Measurements from ENCODE around the gene IL17REL.

IL17REL gene

DNA sequence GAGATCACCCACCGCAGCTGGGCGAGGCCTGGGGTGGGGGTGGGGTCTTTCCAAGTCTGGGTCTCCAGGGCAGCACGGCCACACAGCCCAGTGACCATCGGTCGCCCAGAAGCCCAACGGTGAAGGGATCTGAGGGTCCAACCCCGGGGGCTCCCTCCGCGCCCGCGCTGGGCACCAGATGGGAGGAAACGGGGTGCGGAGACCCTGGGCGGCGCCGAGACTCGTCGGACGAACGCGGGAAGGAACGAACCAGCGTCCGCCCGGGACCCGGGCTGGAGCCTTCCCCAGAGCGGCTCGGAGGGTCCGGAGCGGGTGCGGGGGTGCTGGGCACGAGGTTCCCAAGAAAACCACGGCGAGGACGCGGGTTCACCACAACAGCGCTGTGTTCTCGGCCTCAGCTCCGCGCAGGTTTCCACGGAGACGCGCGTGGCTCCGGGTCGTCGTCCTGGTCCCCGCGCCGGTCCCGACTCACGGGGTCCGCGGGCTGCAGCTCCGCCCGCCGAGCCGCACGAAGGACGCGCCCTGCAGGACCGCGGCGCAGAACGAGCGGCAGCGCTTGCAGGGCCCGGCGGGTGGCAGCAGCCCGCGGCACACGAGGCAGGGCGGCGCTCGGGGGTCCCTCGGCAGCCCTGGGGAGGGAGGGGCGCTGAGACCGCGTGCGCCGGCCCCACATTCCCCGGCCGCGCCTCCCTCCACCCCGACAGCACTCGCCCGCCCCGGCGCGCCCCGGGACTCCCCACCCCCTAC is 2.3 kb upstream of the IL17REL start:
- no peaks in the 10 kb centered on the region for H4K20me1 ChIP-seq (ENCODE audit: insufficient read depth)
- H3K4me1 ChIP-seq (ENCODE audit: low read depth, poor library complexity, severe bottlenecking) = no peaks in the 10 kb centered on the region
- H3K4me2 ChIP-seq = no peak overlapping the region
- no peak overlapping the region for H3K9ac ChIP-seq
- no peaks in the 10 kb centered on the region for H3K27me3 ChIP-seq (ENCODE audit: insufficient read depth, low read depth)
- H3K36me3 ChIP-seq (ENCODE audit: insufficient read depth) = no peaks in the 10 kb centered on the region
- TF ChIP-seq, protein P1, sequence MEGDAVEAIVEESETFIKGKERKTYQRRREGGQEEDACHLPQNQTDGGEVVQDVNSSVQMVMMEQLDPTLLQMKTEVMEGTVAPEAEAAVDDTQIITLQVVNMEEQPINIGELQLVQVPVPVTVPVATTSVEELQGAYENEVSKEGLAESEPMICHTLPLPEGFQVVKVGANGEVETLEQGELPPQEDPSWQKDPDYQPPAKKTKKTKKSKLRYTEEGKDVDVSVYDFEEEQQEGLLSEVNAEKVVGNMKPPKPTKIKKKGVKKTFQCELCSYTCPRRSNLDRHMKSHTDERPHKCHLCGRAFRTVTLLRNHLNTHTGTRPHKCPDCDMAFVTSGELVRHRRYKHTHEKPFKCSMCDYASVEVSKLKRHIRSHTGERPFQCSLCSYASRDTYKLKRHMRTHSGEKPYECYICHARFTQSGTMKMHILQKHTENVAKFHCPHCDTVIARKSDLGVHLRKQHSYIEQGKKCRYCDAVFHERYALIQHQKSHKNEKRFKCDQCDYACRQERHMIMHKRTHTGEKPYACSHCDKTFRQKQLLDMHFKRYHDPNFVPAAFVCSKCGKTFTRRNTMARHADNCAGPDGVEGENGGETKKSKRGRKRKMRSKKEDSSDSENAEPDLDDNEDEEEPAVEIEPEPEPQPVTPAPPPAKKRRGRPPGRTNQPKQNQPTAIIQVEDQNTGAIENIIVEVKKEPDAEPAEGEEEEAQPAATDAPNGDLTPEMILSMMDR (conservative IDR thresholded peaks at IDR 0.05; ENCODE audit: low read depth, low read length) = no peak
- H3K79me2 ChIP-seq (ENCODE audit: insufficient read depth, low read depth) = no peaks in the 10 kb centered on the region
- H3K4me3 ChIP-seq (IDR thresholded peaks at IDR 0.05; ENCODE audit: insufficient read depth, low read depth, low read length) = no peak overlapping the region
- H3K27ac ChIP-seq = no peak overlapping the region
- H2AFZ ChIP-seq (ENCODE audit: low read depth) = no peak overlapping the region

DNA sequence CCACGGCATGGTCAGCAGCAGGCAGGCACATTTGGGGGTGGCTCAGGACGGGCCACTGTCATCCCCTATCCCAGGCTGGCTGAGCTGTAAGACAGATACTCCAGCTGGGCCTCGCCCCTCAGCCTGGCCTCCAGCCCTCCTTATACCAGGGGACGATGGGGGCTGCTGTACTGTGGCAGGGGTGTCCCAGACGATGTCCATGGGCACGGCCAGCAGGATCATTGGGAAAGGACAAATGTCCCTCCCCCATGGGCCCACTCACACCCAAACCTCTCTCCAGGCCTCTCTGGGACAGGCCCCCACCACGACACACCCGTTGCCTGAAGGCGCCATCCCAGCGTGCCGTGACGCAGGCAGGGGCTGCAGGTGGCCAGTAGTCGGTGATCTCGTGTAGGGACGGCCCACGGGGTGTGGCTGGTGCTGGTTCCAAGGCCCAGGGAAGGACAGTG is 1.5 kb upstream of the IL17REL start:
- no peak overlapping the region for H3K4me2 ChIP-seq

DNA sequence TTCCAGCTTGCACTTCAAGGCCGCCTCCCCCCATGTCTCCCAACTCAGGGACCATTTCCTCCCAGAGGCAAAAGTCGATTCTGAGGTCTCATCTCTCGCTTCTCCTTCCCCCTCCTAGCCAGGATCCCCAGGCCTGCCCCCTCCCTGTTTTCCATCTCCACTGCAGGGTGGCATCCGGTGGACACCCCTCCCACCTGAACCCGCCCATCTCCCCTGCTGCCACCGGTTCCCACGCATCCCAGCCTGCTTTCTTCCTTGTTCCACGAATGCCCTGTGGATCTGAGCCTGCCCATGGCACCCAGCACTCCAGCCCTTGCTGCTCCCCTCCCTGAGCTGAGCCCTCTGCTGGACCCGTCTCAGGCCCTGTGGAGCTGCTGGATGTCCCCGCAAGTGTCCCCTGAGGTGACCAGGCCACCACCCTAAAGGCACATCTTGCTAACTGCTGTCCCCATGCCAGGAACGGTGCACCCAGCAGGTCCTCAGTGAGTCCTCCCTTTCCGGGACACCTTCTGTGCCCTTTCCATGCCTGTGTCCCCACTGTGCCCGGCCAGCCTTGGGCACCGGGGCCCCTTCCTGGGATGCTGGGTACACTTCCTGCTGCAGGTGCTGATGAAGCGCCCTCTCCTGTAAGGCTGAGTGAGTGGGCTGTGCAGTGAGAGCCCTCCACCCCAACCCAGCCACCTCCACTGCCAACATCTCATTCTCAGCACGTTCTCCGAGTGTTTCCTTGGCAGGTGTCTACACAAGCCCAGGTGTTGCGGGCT is 936 bp downstream of the IL17REL start:
- Histone ChIP-seq H3K36me3 (ENCODE audit: insufficient read depth) (no peaks in the 10 kb centered on the region), H3K27me3 (ENCODE audit: insufficient read depth, low read depth) (no peaks in the 10 kb centered on the region), H3K9ac (no peak overlapping the region), H3K4me1 (ENCODE audit: low read depth, poor library complexity, severe bottlenecking) (no peaks in the 10 kb centered on the region), H4K20me1 (ENCODE audit: insufficient read depth) (no peaks in the 10 kb centered on the region), H3K79me2 (ENCODE audit: insufficient read depth, low read depth) (no peaks in the 10 kb centered on the region), H2AFZ (ENCODE audit: low read depth) (no peak overlapping the region), H3K4me3 (IDR thresholded peaks at IDR 0.05; ENCODE audit: insufficient read depth, low read depth, low read length) (no peak overlapping the region), H3K27ac (no peak overlapping the region), H3K4me2 (no peak overlapping the region)
- TF ChIP-seq, protein P1 (conservative IDR thresholded peaks at IDR 0.05; ENCODE audit: low read depth, low read length) = no peak

More for the DNA sequence above, 1.5 kb upstream of the IL17REL start:
- Histone ChIP-seq H3K36me3 (ENCODE audit: insufficient read depth) (no peaks in the 10 kb centered on the region), H3K27ac (no peak overlapping the region), H3K27me3 (ENCODE audit: insufficient read depth, low read depth) (no peaks in the 10 kb centered on the region), H3K9ac (no peak overlapping the region), H3K4me3 (IDR thresholded peaks at IDR 0.05; ENCODE audit: insufficient read depth, low read depth, low read length) (no peak overlapping the region), H3K4me1 (ENCODE audit: low read depth, poor library complexity, severe bottlenecking) (no peaks in the 10 kb centered on the region), H4K20me1 (ENCODE audit: insufficient read depth) (no peaks in the 10 kb centered on the region), H3K79me2 (ENCODE audit: insufficient read depth, low read depth) (no peaks in the 10 kb centered on the region), H2AFZ (ENCODE audit: low read depth) (no peak overlapping the region)
- TF ChIP-seq, protein P1 (conservative IDR thresholded peaks at IDR 0.05; ENCODE audit: low read depth, low read length) = no peak

DNA sequence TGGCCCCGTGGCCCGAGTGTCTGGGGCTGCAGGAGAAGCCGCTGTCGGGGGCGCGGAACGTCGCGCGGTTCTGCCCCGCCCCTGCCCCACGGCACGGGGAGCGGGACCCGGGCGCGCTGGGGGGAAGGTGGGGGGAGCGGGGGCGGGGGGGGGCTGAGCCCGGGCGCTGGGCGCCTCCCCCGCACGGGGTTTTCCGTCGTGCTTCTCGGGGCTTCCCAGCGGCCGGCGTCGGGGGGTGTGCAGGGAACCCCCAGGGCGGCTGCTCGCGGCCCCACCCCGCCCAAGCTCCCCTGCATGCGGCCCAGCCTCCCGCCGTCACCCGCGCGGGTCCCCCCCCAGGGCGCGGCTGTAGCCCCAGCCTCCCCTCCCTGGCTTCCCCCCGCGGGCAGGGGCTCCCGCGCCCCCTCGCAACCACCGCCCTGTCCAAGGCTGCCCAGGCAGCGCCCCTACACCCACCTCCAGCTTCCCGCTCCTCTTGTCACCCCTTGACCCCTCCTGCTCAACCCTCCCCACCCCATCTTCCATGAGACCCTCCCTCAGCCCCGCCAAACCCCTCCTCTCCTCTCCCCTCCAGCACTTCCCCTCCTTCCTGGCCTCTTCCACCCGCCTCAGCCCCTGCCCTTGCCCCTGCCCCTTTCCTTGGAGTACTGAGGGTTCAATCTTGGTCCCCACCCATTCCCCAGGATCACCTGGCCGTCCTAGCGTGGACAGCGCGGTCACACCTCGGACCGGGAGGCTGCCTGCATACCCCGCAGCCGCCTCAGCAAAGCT is 1.7 kb downstream of the IL17REL start:
- no peaks in the 10 kb centered on the region for H3K36me3 ChIP-seq (ENCODE audit: insufficient read depth)
- no peak overlapping the region for H3K9ac ChIP-seq
- TF ChIP-seq, protein P1 (conservative IDR thresholded peaks at IDR 0.05; ENCODE audit: low read depth, low read length) = no peak
- no peaks in the 10 kb centered on the region for H4K20me1 ChIP-seq (ENCODE audit: insufficient read depth)
- no peaks in the 10 kb centered on the region for H3K4me1 ChIP-seq (ENCODE audit: low read depth, poor library complexity, severe bottlenecking)
- H3K4me2 ChIP-seq = no peak overlapping the region
- no peaks in the 10 kb centered on the region for H3K27me3 ChIP-seq (ENCODE audit: insufficient read depth, low read depth)
- H3K4me3 ChIP-seq (IDR thresholded peaks at IDR 0.05; ENCODE audit: insufficient read depth, low read depth, low read length) = no peak overlapping the region
- H2AFZ ChIP-seq (ENCODE audit: low read depth) = no peak overlapping the region
- no peaks in the 10 kb centered on the region for H3K79me2 ChIP-seq (ENCODE audit: insufficient read depth, low read depth)
- no peak overlapping the region for H3K27ac ChIP-seq
